ENCODE data around the gene SLC1A2. TPM values are rescaled to one million over a fixed set of nuclear protein-coding genes. Genes with fewer than 3 reads are reported as not detected.

Gene SLC1A2
- total RNA-seq, 4 donors from 2014 or later: 0.27 to 0.80 (median 0.79) TPM; not detected in 1

DNA sequence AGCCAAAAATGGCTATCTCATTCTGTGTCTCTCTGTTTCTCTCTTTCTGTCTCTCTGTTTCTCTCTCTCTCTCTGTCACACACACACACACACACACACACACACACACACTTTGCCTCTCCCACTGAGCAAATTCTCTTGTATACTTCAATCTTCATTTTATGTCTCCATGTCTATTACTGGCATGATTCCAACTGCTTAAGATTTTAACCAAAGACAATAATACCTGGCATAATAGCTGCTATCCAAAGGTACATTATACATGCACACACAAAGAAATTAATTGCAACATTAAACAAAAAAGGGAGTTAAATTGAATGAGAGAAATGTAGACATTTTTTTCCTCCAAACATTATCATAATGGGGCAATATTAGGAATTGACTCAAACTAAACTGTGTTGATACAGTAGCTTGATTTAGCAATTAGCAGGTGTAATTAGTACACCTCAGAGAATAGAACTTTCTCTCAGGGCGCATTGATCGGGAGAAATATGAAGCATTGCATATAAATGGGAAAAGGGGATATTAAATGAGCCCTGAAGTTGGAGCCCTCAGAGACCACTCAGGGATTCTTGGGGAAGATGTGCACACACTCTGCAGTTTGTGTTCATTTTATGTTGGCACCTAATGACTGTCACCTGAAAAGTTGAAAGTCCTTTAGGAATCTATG is 17.4 kb upstream of the SLC1A2 start:
- H3K4me1 ChIP-seq: no peaks in the 10 kb centered on the region
- WGBS, 2 donors (ENCODE audit: low coverage in 1 of 2): 96% methylated on average over 2 of the region's 2 CpGs; no CpG with 5 or more reads in 1 of the 2 donors
- TF ChIP-seq POLR2AphosphoS5 (IDR thresholded peaks at IDR 0.05): no peak
- no peaks in the 10 kb centered on the region for H3K9me3 ChIP-seq
- no peaks in the 10 kb centered on the region for H3K36me3 ChIP-seq
- intact Hi-C loops (cut with DNase I; ENCODE audit: low total_unique reads): no loop called here
- peaks cover 25% of the 10 kb centered on the region for H3K27me3 ChIP-seq
- no peak for DNase-seq
- no peak overlapping the region for H3K4me3 ChIP-seq
- in situ Hi-C loops (cut with MboI; ENCODE audit: low pct_ligation_motif_present in 1 of 4, low pct_unique_long_range_greater_than_20kb in 1 of 4, low sequenced_read_pairs in 3 of 4): no loop called here
- H3K27ac ChIP-seq: no peak overlapping the region

DNA sequence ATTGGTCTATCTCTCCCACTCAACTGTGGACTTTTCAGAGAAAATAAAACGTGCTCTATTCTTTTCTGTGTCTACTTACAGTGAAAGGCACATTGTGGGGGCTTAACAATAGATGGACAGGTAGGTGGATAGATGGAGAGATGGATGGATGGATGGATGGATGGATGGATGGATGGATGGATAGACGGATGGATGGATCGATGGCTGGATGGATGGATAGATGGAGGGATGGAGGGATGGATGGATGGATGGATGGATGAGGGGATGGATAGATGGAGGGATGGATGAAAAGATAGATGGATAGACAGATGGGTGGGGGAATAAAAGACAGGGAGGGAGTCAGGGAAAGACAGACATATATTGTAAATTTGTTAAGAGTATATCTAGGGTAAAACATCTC is 14.2 kb upstream of the SLC1A2 start:
- in situ Hi-C loops (cut with MboI; ENCODE audit: low pct_ligation_motif_present in 1 of 4, low pct_unique_long_range_greater_than_20kb in 1 of 4, low sequenced_read_pairs in 3 of 4): no loop called here
- TF ChIP-seq EP300 (IDR thresholded peaks at IDR 0.05; ENCODE audit: low read depth): no peak
- no peak for TF ChIP-seq POLR2A (IDR thresholded peaks at IDR 0.05)
- no peak for TF ChIP-seq POLR2AphosphoS5 (IDR thresholded peaks at IDR 0.05)
- TF ChIP-seq, protein P1, sequence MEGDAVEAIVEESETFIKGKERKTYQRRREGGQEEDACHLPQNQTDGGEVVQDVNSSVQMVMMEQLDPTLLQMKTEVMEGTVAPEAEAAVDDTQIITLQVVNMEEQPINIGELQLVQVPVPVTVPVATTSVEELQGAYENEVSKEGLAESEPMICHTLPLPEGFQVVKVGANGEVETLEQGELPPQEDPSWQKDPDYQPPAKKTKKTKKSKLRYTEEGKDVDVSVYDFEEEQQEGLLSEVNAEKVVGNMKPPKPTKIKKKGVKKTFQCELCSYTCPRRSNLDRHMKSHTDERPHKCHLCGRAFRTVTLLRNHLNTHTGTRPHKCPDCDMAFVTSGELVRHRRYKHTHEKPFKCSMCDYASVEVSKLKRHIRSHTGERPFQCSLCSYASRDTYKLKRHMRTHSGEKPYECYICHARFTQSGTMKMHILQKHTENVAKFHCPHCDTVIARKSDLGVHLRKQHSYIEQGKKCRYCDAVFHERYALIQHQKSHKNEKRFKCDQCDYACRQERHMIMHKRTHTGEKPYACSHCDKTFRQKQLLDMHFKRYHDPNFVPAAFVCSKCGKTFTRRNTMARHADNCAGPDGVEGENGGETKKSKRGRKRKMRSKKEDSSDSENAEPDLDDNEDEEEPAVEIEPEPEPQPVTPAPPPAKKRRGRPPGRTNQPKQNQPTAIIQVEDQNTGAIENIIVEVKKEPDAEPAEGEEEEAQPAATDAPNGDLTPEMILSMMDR (IDR thresholded peaks at IDR 0.05): no peak
- H3K4me3 ChIP-seq: no peak overlapping the region
- no peak for DNase-seq
- H3K4me1 ChIP-seq: no peaks in the 10 kb centered on the region
- WGBS, 2 donors (ENCODE audit: low coverage in 1 of 2): 55 to 72% methylated on average over 3 of the region's 3 CpGs
- no peaks in the 10 kb centered on the region for H3K9me3 ChIP-seq
- H3K27ac ChIP-seq: no peak overlapping the region
- no peaks in the 10 kb centered on the region for H3K36me3 ChIP-seq
- peaks cover 11% of the 10 kb centered on the region for H3K27me3 ChIP-seq
- intact Hi-C loops (cut with DNase I; ENCODE audit: low total_unique reads): no loop called here

DNA sequence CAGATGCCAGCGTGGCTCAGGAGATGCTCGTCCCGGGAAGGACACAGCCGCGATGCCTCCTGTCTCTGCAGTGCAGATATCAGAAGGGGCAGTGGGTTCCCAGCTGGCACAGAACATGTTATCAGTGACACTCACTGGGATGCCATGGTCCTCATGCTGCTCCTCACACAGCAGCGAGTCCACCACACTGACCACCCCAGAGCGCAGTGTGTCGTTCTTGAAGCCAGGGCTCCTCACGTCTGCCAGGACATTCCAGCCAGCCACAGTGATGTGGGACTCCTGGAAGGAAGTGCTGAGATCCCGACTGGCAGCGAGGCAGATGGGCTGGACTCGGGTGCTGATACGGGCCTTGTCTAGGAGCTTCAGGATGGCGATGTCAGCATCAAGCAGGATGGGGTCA is 13.1 kb upstream of the SLC1A2 start:
- Histone ChIP-seq H3K27ac (no peak overlapping the region), H3K9me3 (no peaks in the 10 kb centered on the region), H3K4me1 (no peaks in the 10 kb centered on the region), H3K4me3 (no peak overlapping the region), H3K36me3 (no peaks in the 10 kb centered on the region), H3K27me3 (peaks cover 7% of the 10 kb centered on the region)
- no peak for TF ChIP-seq EP300 (IDR thresholded peaks at IDR 0.05; ENCODE audit: low read depth)
- TF ChIP-seq POLR2A (IDR thresholded peaks at IDR 0.05): no peak
- no peak for TF ChIP-seq POLR2AphosphoS5 (IDR thresholded peaks at IDR 0.05)
- in situ Hi-C loops (cut with MboI; ENCODE audit: low pct_ligation_motif_present in 1 of 4, low pct_unique_long_range_greater_than_20kb in 1 of 4, low sequenced_read_pairs in 3 of 4): no loop called here
- intact Hi-C loops (cut with DNase I; ENCODE audit: low total_unique reads): no loop called here
- WGBS, 2 donors (ENCODE audit: low coverage in 1 of 2): 60 to 96% methylated on average over 1 to 12 of the region's 14 CpGs
- DNase-seq: no peak

DNA sequence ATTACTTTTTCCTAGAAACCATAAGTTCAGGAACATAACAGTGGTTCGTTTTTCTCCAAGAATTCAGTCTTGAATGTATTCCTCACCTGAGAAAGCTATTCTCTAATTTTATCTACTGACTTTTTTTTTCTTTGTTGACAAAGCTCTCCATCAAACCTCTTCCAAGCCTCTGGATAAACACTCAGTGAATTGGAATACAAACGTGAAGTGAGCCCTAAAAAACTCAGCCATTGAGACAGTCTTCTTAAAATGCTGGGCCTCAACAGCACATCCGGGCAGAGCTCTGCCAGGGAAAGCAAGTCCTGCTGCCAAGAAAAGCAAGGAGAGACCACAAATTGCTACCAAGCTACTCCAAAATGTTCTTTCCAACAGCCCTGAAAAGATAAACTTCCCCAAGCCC is 7.7 kb upstream of the SLC1A2 start:
- TF ChIP-seq EP300 (IDR thresholded peaks at IDR 0.05; ENCODE audit: low read depth) (no peak), POLR2A (IDR thresholded peaks at IDR 0.05) (no peak), POLR2AphosphoS5 (IDR thresholded peaks at IDR 0.05) (no peak)
- TF ChIP-seq, protein P1 (IDR thresholded peaks at IDR 0.05): no peak
- Histone ChIP-seq H3K4me1 (no peaks in the 10 kb centered on the region), H3K4me3 (no peak overlapping the region), H3K27me3 (peaks cover 36% of the 10 kb centered on the region), H3K9me3 (no peaks in the 10 kb centered on the region), H3K36me3 (no peaks in the 10 kb centered on the region), H3K27ac (no peak overlapping the region)
- WGBS, 2 donors (ENCODE audit: low coverage in 1 of 2): 38% methylated on average over 1 to 3 of the region's 3 CpGs
- intact Hi-C loops (cut with DNase I; ENCODE audit: low total_unique reads) (no loop called here), in situ Hi-C loops (cut with MboI; ENCODE audit: low pct_ligation_motif_present in 1 of 4, low pct_unique_long_range_greater_than_20kb in 1 of 4, low sequenced_read_pairs in 3 of 4) (no loop called here)
- DNase-seq: no peak

DNA sequence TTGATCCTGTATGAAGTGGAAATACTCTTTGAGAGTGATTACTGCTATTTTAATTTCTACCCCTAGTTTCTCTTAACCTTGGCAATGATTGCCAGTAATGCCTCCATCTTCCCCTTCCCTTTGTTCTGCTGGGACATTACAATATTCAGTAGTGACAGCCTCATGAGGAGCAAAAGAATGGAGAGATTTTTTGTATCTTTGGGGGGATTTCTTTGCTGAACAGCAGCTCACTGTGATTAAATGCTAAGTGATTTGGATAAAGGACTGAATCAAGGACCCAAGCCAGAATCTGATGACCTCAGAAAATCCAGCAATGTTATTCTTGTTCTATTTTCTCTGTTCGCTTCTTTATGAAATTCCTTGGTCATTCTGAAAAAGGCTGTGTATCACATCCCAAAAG is 7.0 kb upstream of the SLC1A2 start:
- H3K27me3 ChIP-seq: peaks cover 43% of the 10 kb centered on the region
- WGBS, 2 donors (ENCODE audit: low coverage in 1 of 2): 75 to 79% methylated on average over 1 of the region's 1 CpG
- in situ Hi-C loops (cut with MboI; ENCODE audit: low pct_ligation_motif_present in 1 of 4, low pct_unique_long_range_greater_than_20kb in 1 of 4, low sequenced_read_pairs in 3 of 4): no loop called here

More for the DNA sequence above, 7.0 kb upstream of the SLC1A2 start:
- H3K27ac ChIP-seq: no peak overlapping the region
- no peak for DNase-seq
- intact Hi-C loops (cut with DNase I; ENCODE audit: low total_unique reads): no loop called here
- no peaks in the 10 kb centered on the region for H3K9me3 ChIP-seq
- no peaks in the 10 kb centered on the region for H3K4me1 ChIP-seq
- H3K36me3 ChIP-seq: no peaks in the 10 kb centered on the region
- TF ChIP-seq, protein P1 (IDR thresholded peaks at IDR 0.05): no peak
- no peak for TF ChIP-seq POLR2A (IDR thresholded peaks at IDR 0.05)
- TF ChIP-seq EP300 (IDR thresholded peaks at IDR 0.05; ENCODE audit: low read depth): no peak
- TF ChIP-seq POLR2AphosphoS5 (IDR thresholded peaks at IDR 0.05): no peak
- no peak overlapping the region for H3K4me3 ChIP-seq
